HG03103 (cell line): ENCODE results near the gene CASZ1.

Experiments
- ATAC-seq: cut with Tn5 transposase; IDR thresholded peaks from one replicate; pipeline ENCODE4 v1.9.1; 2021; ENCODE audit warnings: low read depth; ENCODE audit not compliant: unreplicated experiment

The CASZ1 gene

GRCh38 chr1:10755970-10756521, 40.4 kb downstream of the CASZ1 start:
- no peak for ATAC-seq

GRCh38 chr1:10754568-10755329, 41.7 kb downstream of the CASZ1 start:
- ATAC-seq: no peak

GRCh38 chr1:10753299-10753698, 43.1 kb downstream of the CASZ1 start:
- ATAC-seq: no peak

GRCh38 chr1:10751561-10752085, 44.8 kb downstream of the CASZ1 start:
- ATAC-seq: no peak

GRCh38 chr1:10751160-10751559, 45.3 kb downstream of the CASZ1 start:
- no peak for ATAC-seq

GRCh38 chr1:10745886-10746455, 50.5 kb downstream of the CASZ1 start:
- ATAC-seq: no peak

GRCh38 chr1:10745383-10745782, 51.1 kb downstream of the CASZ1 start:
- ATAC-seq: no peak

- ATAC-seq: no peak
Measured at GRCh38 chr1:10744654-10745238, 51.7 kb downstream of the CASZ1 start.

- ATAC-seq: no peak
Measured at GRCh38 chr1:10744029-10744428, 52.4 kb downstream of the CASZ1 start.

- ATAC-seq: no peak
Measured at GRCh38 chr1:10741696-10742095, 54.8 kb downstream of the CASZ1 start.

GRCh38 chr1:10740123-10740522, 56.3 kb downstream of the CASZ1 start:
- ATAC-seq: no peak

- no peak for ATAC-seq
Measured at GRCh38 chr1:10739589-10739988, 56.9 kb downstream of the CASZ1 start.

- ATAC-seq: no peak
Measured at GRCh38 chr1:10738061-10739058, 58.1 kb downstream of the CASZ1 start.

- ATAC-seq: no peak
Measured at GRCh38 chr1:10737651-10738050, 58.8 kb downstream of the CASZ1 start.

GRCh38 chr1:10736634-10737586, 59.5 kb downstream of the CASZ1 start:
- ATAC-seq: no peak

GRCh38 chr1:10735563-10736305, 60.7 kb downstream of the CASZ1 start:
- no peak for ATAC-seq

GRCh38 chr1:10734962-10735544, 61.4 kb downstream of the CASZ1 start:
- ATAC-seq: no peak

GRCh38 chr1:10734375-10734774, 62.1 kb downstream of the CASZ1 start:
- ATAC-seq: no peak
